HG03196 (cell line): ENCODE data around the gene PIPOX.

Experiments
- ATAC-seq: cut with Tn5 transposase; IDR thresholded peaks from one replicate; pipeline ENCODE4 v1.9.1; 2021; ENCODE audit not compliant: unreplicated experiment

Gene PIPOX

DNA sequence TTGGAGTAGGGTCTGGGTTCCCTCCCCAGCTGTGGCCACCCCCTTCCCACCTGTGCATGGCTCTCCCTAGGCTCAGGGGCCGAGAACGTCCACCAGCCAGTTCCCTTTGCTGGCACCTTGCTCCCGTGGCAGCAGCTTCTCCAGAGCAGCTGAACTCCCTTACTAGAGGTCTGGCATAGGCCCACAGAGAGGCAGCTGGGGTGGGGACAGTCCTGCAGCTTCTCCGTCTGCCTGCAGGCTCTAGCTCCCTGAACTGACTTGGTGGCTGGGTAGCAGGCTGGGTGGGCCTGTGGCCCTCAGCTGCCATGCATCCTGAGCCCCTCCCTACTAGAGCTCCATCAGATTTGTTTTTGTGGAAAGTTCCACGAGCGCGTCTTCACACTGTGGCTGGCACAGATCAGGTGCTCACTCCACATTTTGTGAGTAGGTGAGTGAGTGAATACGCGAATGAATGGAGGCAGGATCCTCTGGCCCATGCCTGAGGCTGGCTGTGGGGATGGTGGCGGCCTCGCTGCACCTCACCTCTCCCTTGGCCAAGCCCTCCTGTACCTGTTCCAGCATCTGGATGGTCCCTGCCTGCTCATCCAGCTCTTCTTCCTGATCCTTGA, 51.3 kb downstream of the PIPOX start:
- ATAC-seq, result no peak

DNA sequence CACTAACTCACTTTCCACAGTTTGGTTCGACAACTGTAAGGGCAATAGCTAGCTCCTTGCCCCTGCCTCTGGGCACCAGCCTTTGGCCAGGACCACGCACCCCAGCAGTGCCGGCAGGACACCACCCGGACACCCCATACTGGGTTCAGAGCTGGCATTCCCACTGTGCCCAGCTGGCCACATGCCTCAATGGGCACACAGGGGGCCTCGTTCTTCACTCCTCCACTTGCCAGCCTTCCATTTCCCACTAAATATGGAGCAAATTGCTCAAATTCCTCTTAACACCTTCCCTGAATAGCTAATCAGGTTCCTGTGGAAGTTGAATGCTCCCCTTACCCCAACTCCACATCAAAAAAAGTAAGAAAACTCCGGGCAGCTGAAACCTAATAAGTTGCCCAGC, 52.5 kb downstream of the PIPOX start:
- no peak for ATAC-seq

DNA sequence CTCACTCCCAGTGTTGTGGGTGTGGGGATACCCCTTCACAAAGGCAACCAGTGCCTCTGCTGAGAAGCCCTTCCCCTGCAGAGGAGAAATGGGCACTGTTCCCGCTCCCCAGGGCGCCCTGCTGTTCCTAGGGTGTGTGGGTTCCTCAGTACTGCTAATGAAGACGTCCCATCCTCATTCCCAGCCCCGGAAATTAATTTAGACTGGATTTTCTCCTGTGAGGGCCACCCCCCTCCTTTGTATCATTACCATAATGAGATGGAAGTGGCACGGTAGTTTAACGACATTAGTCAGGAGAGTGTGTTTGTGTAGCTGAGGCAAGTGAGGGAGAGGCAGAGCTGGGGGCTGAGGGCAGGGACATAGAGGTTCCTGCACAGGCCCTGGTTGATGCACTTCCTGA, 53.2 kb downstream of the PIPOX start:
- ATAC-seq, result no peak

DNA sequence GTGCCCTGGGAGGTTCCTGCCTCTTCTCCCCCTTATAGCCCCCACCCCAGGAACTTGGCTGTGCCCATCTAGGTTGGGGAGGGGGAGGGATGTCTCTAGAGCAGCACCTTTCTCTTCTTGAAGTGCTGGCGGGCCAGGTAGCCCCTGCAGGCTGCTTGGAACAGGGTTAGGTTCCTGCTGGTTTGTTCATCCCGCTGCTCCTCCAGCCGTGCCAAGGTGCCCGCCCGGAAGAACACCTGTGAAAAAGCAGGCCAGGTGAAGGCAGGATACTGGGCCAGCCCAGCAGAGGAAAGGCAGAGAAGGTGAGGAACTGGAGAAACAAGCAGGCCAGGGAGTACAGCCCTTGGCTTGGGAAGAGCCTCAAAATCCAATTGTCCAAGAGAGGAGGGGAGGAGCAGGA, 56.6 kb downstream of the PIPOX start:
- no peak for ATAC-seq

DNA sequence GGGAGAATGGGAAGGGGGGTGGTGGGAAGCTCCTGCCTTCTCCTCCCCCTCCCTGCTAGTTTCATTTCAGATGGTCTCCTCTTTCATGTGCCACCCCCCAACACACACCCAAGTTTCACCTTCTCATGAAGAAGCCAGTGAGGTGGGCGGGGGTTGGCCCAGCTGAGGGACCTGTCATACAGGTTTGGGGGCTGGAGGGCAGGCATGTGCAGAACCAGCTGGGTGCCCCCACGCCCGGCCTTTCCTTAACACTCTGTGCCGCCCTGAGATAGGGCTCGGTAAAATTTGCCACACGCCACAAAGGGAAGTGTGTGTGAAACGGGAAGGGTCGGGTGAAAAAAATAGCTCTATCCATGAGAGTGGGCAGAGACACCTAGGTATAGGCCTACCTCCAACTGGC, 57.4 kb downstream of the PIPOX start:
- no peak for ATAC-seq

DNA sequence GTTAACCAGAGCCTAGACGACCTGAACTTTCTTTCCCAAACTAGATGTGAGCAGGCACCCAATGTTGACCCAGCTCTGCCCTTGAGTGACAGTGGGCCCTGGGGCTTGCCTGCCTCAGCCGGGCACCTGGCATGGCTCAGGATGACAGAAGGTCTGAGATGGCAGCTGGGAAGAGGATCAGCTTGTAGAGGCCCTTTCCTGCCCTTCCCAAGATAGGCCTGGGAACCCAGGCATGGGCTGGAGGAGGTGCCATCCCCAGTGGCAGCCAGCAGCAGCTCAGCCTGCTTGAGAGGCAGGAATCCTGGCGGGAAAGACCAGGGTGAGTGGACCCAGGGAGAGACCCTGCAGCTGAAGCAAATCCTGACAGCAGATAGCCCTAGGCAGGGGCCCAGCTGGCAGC, 59.1 kb downstream of the PIPOX start:
- no peak for ATAC-seq

DNA sequence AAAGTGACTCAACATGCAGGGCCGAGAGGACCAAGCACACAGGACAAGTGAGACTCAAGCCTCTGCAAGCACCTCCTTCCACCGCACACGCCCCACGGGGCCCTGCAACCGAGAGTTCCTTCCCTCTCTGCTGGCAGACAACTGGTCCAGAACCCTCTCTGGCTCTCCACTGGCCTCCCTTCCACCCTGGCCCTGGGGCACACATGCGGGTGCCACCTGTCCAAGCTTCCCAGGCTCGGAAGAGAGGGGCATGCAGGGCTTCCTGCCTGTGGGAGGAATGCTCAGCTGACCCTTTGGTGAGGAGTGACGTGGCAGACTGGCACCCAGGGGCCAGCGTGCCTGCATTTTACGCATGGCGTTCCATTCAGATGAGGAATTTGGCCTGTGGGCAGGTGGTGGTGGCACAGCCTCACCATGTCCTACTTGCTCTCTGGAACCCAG, 59.8 kb downstream of the PIPOX start:
- ATAC-seq, result no peak

DNA sequence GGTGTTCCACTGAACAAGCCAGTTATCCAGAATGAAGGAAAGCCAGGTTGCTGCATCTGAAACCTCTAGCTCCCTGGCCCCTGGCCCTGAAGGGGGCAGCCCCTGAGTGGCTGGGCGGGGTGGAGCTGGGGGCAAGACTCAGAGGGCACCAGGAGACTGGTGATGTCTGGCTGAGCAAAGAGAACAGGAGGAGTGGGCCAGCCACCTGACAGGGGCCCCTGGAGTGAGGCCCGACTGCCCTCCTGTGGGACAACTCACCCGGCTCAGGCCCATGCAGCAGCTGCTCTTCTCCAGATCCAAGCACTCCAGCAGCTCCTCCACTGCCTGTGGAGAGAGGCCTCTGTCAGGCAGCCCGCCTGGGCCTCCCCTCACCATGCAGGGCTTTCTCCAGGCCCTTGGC, 60.4 kb downstream of the PIPOX start:
- ATAC-seq, result no peak
